HUES6 (cell line): ENCODE results near the gene NUDCD3.

Source experiments
- H3K27ac ChIP-seq: 2 replicates; pipeline ENCODE4 v1.7.0; 2013; ENCODE audit warnings: low read depth, mild to moderate bottlenecking, low read length, inconsistent platforms
- H3K27me3 ChIP-seq: 2 replicates; pipeline ENCODE4 v1.6.1; 2013; ENCODE audit warnings: low read length; ENCODE audit not compliant: control insufficient read depth, insufficient read depth
- H3K36me3 ChIP-seq: 2 replicates; pipeline ENCODE4 v1.6.1; 2013; ENCODE audit warnings: low read length; ENCODE audit not compliant: control insufficient read depth, insufficient read depth
- H3K4me1 ChIP-seq: 2 replicates; pipeline ENCODE4 v1.6.1; 2013; ENCODE audit warnings: low read length; ENCODE audit not compliant: control insufficient read depth, insufficient read depth
- H3K4me3 ChIP-seq: 2 replicates; pipeline ENCODE4 v1.5.1; 2013; ENCODE audit warnings: low read depth, low read length
- H3K9ac ChIP-seq: one replicate; pipeline ENCODE4 v1.6.1; 2013; ENCODE audit warnings: mild to moderate bottlenecking, low read length
- H3K9me3 ChIP-seq: 2 replicates; pipeline ENCODE4 v1.6.1; 2013; ENCODE audit warnings: low read depth, low read length; ENCODE audit not compliant: control insufficient read depth, insufficient read depth

Gene NUDCD3

GRCh38 chr7:44396496-44396895, 94.0 kb downstream of the NUDCD3 start:
- H3K4me1 ChIP-seq = no peaks in the 10 kb centered on the region
- H3K27ac ChIP-seq = no peak overlapping the region
- no peaks in the 10 kb centered on the region for H3K27me3 ChIP-seq
- peaks cover 18% of the 10 kb centered on the region for H3K36me3 ChIP-seq
- H3K9me3 ChIP-seq = no peaks in the 10 kb centered on the region
- H3K4me3 ChIP-seq = no peak overlapping the region
- H3K9ac ChIP-seq = no peak overlapping the region

GRCh38 chr7:44395067-44395466, 95.4 kb downstream of the NUDCD3 start:
- H3K36me3 ChIP-seq = peaks cover 31% of the 10 kb centered on the region
- H3K9ac ChIP-seq = no peak overlapping the region
- H3K4me3 ChIP-seq = no peak overlapping the region
- H3K9me3 ChIP-seq = no peaks in the 10 kb centered on the region
- no peaks in the 10 kb centered on the region for H3K4me1 ChIP-seq
- H3K27ac ChIP-seq = no peak overlapping the region
- no peaks in the 10 kb centered on the region for H3K27me3 ChIP-seq

- H3K4me3 ChIP-seq = no peak overlapping the region
- H3K27ac ChIP-seq = no peak overlapping the region
- H3K9ac ChIP-seq = no peak overlapping the region
- no peaks in the 10 kb centered on the region for H3K4me1 ChIP-seq
- H3K36me3 ChIP-seq = peaks cover 34% of the 10 kb centered on the region
- no peaks in the 10 kb centered on the region for H3K9me3 ChIP-seq
- no peaks in the 10 kb centered on the region for H3K27me3 ChIP-seq
These were observed 95.8 kb downstream of the NUDCD3 start for GRCh38 chr7:44394636-44395035.

GRCh38 chr7:44394112-44394447, 96.4 kb downstream of the NUDCD3 start:
- Histone ChIP-seq H3K4me1 (no peaks in the 10 kb centered on the region), H3K9ac (no peak overlapping the region), H3K9me3 (no peaks in the 10 kb centered on the region), H3K4me3 (no peak overlapping the region), H3K36me3 (peaks cover 37% of the 10 kb centered on the region), H3K27me3 (no peaks in the 10 kb centered on the region), H3K27ac (no peak overlapping the region)

GRCh38 chr7:44393238-44394111, 97.0 kb downstream of the NUDCD3 start:
- Histone ChIP-seq H3K9me3 (no peaks in the 10 kb centered on the region), H3K27ac (no peak overlapping the region), H3K9ac (no peak overlapping the region), H3K27me3 (no peaks in the 10 kb centered on the region), H3K36me3 (peaks cover 41% of the 10 kb centered on the region), H3K4me1 (no peaks in the 10 kb centered on the region), H3K4me3 (no peak overlapping the region)

GRCh38 chr7:44392618-44393010, 97.8 kb downstream of the NUDCD3 start:
- Histone ChIP-seq H3K27me3 (no peaks in the 10 kb centered on the region), H3K9ac (no peak overlapping the region), H3K36me3 (peaks cover 47% of the 10 kb centered on the region), H3K9me3 (no peaks in the 10 kb centered on the region), H3K4me3 (no peak overlapping the region), H3K27ac (no peak overlapping the region), H3K4me1 (no peaks in the 10 kb centered on the region)

- H3K4me3 ChIP-seq = no peak overlapping the region
- H3K9ac ChIP-seq = no peak overlapping the region
- H3K36me3 ChIP-seq = peaks cover 52% of the 10 kb centered on the region
These were observed 98.5 kb downstream of the NUDCD3 start for GRCh38 chr7:44391746-44392617.

GRCh38 chr7:44391171-44391570, 99.3 kb downstream of the NUDCD3 start:
- H3K27me3 ChIP-seq = no peaks in the 10 kb centered on the region
- H3K9me3 ChIP-seq = no peaks in the 10 kb centered on the region
- H3K4me1 ChIP-seq = no peaks in the 10 kb centered on the region
- peaks cover 59% of the 10 kb centered on the region for H3K36me3 ChIP-seq
- H3K9ac ChIP-seq = no peak overlapping the region
- H3K4me3 ChIP-seq = no peak overlapping the region
- H3K27ac ChIP-seq = no peak overlapping the region

More at GRCh38 chr7:44391746-44392617, 98.5 kb downstream of the NUDCD3 start:
- no peak overlapping the region for H3K27ac ChIP-seq
- H3K27me3 ChIP-seq = no peaks in the 10 kb centered on the region
- H3K9me3 ChIP-seq = no peaks in the 10 kb centered on the region
- H3K4me1 ChIP-seq = no peaks in the 10 kb centered on the region

- Histone ChIP-seq H3K9me3 (no peaks in the 10 kb centered on the region), H3K9ac (no peak overlapping the region), H3K4me3 (no peak overlapping the region), H3K27me3 (no peaks in the 10 kb centered on the region), H3K36me3 (peaks cover 61% of the 10 kb centered on the region), H3K4me1 (no peaks in the 10 kb centered on the region), H3K27ac (no peak overlapping the region)
These were observed 99.8 kb downstream of the NUDCD3 start for GRCh38 chr7:44390701-44391100.

GRCh38 chr7:44388089-44388970, 102.1 kb downstream of the NUDCD3 start:
- Histone ChIP-seq H3K27me3 (no peaks in the 10 kb centered on the region), H3K9ac (no peak overlapping the region), H3K4me1 (no peaks in the 10 kb centered on the region), H3K36me3 (peaks cover 84% of the 10 kb centered on the region), H3K9me3 (no peaks in the 10 kb centered on the region), H3K4me3 (no peak overlapping the region), H3K27ac (no peak overlapping the region)
